Measurements from ENCODE around the gene PCDHA5. TPM values are rescaled to one million over a fixed set of nuclear protein-coding genes. Genes with fewer than 3 reads are reported as not detected.
"Not testable (repeated sequence)": the region's sequence is repeated elsewhere in the genome, so short reads cannot be mapped to it uniquely, and the experiment has no call there.

Gene PCDHA5
- 1 to 10 TPM in 5 of 8 experiments, under 1 TPM in 2, not detected in 1; 0.24 to 3.1 (median 2.2) TPM for total RNA-seq

- H3K27ac ChIP-seq: no peak within 1 kb of the TSS
Observed at GRCh38 chr5:140821375-140822280, at the start of gene PCDHA5. TSS of gene PCDHA5 (plus strand) at chr5:140821613.

GRCh38 chr5:140780512-140780911, 40.9 kb upstream of the PCDHA5 start:
- no peaks in the 10 kb centered on the region for H3K4me1 ChIP-seq (replicated peaks in 1 of 2)
- ATAC-seq (replicated peaks in 6 of 8): no peak
- in situ Hi-C loops (cut with MboI; ENCODE audit: low pct_unique_long_range_greater_than_20kb in 2 of 9, low sequenced_read_pairs in 9 of 9, unreplicated experiment in 9 of 9): no loop called here
- WGBS, 10 experiments: 0 to 100% (median 60%) methylated on average over 1 of the region's 1 CpG; no CpG with 5 or more reads in 1 of the 10 experiments
- no peak overlapping the region for H3K27ac ChIP-seq
- no peak overlapping the region for H3K4me3 ChIP-seq

More at GRCh38 chr5:140821375-140822280, at the start of gene PCDHA5:
- no peaks in the 10 kb centered on the region for H3K4me1 ChIP-seq (replicated peaks in 1 of 2)
- in situ Hi-C loops (cut with MboI; ENCODE audit: low pct_unique_long_range_greater_than_20kb in 2 of 9, low sequenced_read_pairs in 9 of 9, unreplicated experiment in 9 of 9): loop anchor here in 1 of 9 experiments (25.0 kb wide), 2 partner anchors 216 to 741 kb away; no protein-coding TSS in a partner anchor
- WGBS, 10 experiments: 9 to 95% (median 74%) methylated on average over 10 to 28 of the region's 39 CpGs
- peak in 1 of 8 experiments; percentile 59 for ATAC-seq (replicated peaks in 6 of 8)
- peak within 1 kb of the TSS in 1 of 5 donors; percentile 43 for H3K4me3 ChIP-seq

GRCh38 chr5:140785905-140786686, 35.3 kb upstream of the PCDHA5 start, which contains the start of gene PCDHA1:
TSS of gene PCDHA1 (plus strand) at chr5:140786140.
- no peak within 1 kb of the TSS for H3K27ac ChIP-seq
- WGBS, 10 experiments: 15 to 90% (median 58%) methylated on average over 4 to 22 of the region's 29 CpGs
- H3K4me1 ChIP-seq (replicated peaks in 1 of 2): no peaks in the 10 kb centered on the region
- H3K4me3 ChIP-seq: no peak within 1 kb of the TSS
- peak in 1 of 8 experiments; percentile 45 for ATAC-seq (replicated peaks in 6 of 8)
- in situ Hi-C loops (cut with MboI; ENCODE audit: low pct_unique_long_range_greater_than_20kb in 2 of 9, low sequenced_read_pairs in 9 of 9, unreplicated experiment in 9 of 9): no loop called here

- WGBS, 10 experiments: 33 to 99% (median 96%) methylated on average over 1 to 16 of the region's 44 CpGs; no CpG with 5 or more reads in 7 of the 10 experiments
- not testable (repeated sequence) for H3K4me3 ChIP-seq
Observed at GRCh38 chr5:140787422-140787821, 34.0 kb upstream of the PCDHA5 start.

GRCh38 chr5:140787849-140788504, 33.4 kb upstream of the PCDHA5 start:
- in situ Hi-C loops (cut with MboI; ENCODE audit: low pct_unique_long_range_greater_than_20kb in 2 of 9, low sequenced_read_pairs in 9 of 9, unreplicated experiment in 9 of 9); H3K4me3 ChIP-seq; H3K27ac ChIP-seq; ATAC-seq (replicated peaks in 6 of 8); H3K4me1 ChIP-seq (replicated peaks in 1 of 2): not testable (repeated sequence)
- 0 to 100% (median 91%) methylated on average over 1 to 15 of the region's 70 CpGs; no CpG with 5 or more reads in 2 of the 10 experiments for WGBS, 10 experiments

More at GRCh38 chr5:140787422-140787821, 34.0 kb upstream of the PCDHA5 start:
- H3K27ac ChIP-seq; H3K4me1 ChIP-seq (replicated peaks in 1 of 2); ATAC-seq (replicated peaks in 6 of 8); in situ Hi-C loops (cut with MboI; ENCODE audit: low pct_unique_long_range_greater_than_20kb in 2 of 9, low sequenced_read_pairs in 9 of 9, unreplicated experiment in 9 of 9): not testable (repeated sequence)

GRCh38 chr5:140791089-140791488, 30.3 kb upstream of the PCDHA5 start:
- Histone ChIP-seq H3K4me1 (replicated peaks in 1 of 2) (no peaks in the 10 kb centered on the region), H3K27ac (no peak overlapping the region), H3K4me3 (no peak overlapping the region)
- 0 to 100% (median 82%) methylated on average over 1 to 2 of the region's 2 CpGs; no CpG with 5 or more reads in 3 of the 10 experiments for WGBS, 10 experiments
- in situ Hi-C loops (cut with MboI; ENCODE audit: low pct_unique_long_range_greater_than_20kb in 2 of 9, low sequenced_read_pairs in 9 of 9, unreplicated experiment in 9 of 9): no loop called here
- no peak for ATAC-seq (replicated peaks in 6 of 8)

GRCh38 chr5:140794595-140795258, 26.7 kb upstream of the PCDHA5 start, which contains the start of gene PCDHA2:
TSS of gene PCDHA2 (plus strand) at chr5:140794852.
- Histone ChIP-seq H3K27ac (no peak within 1 kb of the TSS), H3K4me1 (replicated peaks in 1 of 2) (no peaks in the 10 kb centered on the region), H3K4me3 (peak within 1 kb of the TSS in 1 of 5 donors; percentile 35)
- peak in 3 of 8 experiments; percentile 27 to 88 (median 54) for ATAC-seq (replicated peaks in 6 of 8)
- 0 to 100% (median 39%) methylated on average over 1 to 23 of the region's 27 CpGs for WGBS, 10 experiments
- in situ Hi-C loops (cut with MboI; ENCODE audit: low pct_unique_long_range_greater_than_20kb in 2 of 9, low sequenced_read_pairs in 9 of 9, unreplicated experiment in 9 of 9): no loop called here

GRCh38 chr5:140795259-140795641, 26.2 kb upstream of the PCDHA5 start:
- in situ Hi-C loops (cut with MboI; ENCODE audit: low pct_unique_long_range_greater_than_20kb in 2 of 9, low sequenced_read_pairs in 9 of 9, unreplicated experiment in 9 of 9): no loop called here

GRCh38 chr5:140796072-140796717, 25.2 kb upstream of the PCDHA5 start:
- not testable (repeated sequence) for H3K4me3 ChIP-seq

More at GRCh38 chr5:140795259-140795641, 26.2 kb upstream of the PCDHA5 start:
- H3K4me1 ChIP-seq (replicated peaks in 1 of 2): no peaks in the 10 kb centered on the region
- peak overlapping the region in 1 of 5 donors; percentile 35 for H3K4me3 ChIP-seq
- no peak overlapping the region for H3K27ac ChIP-seq
- WGBS, 10 experiments: 11 to 100% (median 41%) methylated on average over 1 to 14 of the region's 15 CpGs; no CpG with 5 or more reads in 2 of the 10 experiments
- peak in 3 of 8 experiments; percentile 44 to 86 (median 60) for ATAC-seq (replicated peaks in 6 of 8)

GRCh38 chr5:140796718-140797095, 24.7 kb upstream of the PCDHA5 start:
- no peak overlapping the region for H3K4me3 ChIP-seq
- 96 to 98% (median 96%) methylated on average over 5 to 35 of the region's 39 CpGs; no CpG with 5 or more reads in 6 of the 10 experiments for WGBS, 10 experiments
- no peak overlapping the region for H3K27ac ChIP-seq
- in situ Hi-C loops (cut with MboI; ENCODE audit: low pct_unique_long_range_greater_than_20kb in 2 of 9, low sequenced_read_pairs in 9 of 9, unreplicated experiment in 9 of 9): no loop called here
- no peaks in the 10 kb centered on the region for H3K4me1 ChIP-seq (replicated peaks in 1 of 2)
- no peak for ATAC-seq (replicated peaks in 6 of 8)

More at GRCh38 chr5:140796072-140796717, 25.2 kb upstream of the PCDHA5 start:
- H3K4me1 ChIP-seq (replicated peaks in 1 of 2); in situ Hi-C loops (cut with MboI; ENCODE audit: low pct_unique_long_range_greater_than_20kb in 2 of 9, low sequenced_read_pairs in 9 of 9, unreplicated experiment in 9 of 9); ATAC-seq (replicated peaks in 6 of 8); H3K27ac ChIP-seq: not testable (repeated sequence)
- 0 to 100% (median 91%) methylated on average over 1 to 33 of the region's 72 CpGs; no CpG with 5 or more reads in 2 of the 10 experiments for WGBS, 10 experiments

GRCh38 chr5:140800816-140801493, 20.5 kb upstream of the PCDHA5 start, which contains the start of gene PCDHA3:
TSS of gene PCDHA3 (plus strand) at chr5:140801057.
- H3K4me1 ChIP-seq (replicated peaks in 1 of 2): no peaks in the 10 kb centered on the region
- WGBS, 10 experiments: 3 to 94% (median 76%) methylated on average over 5 to 22 of the region's 29 CpGs
- no peak within 1 kb of the TSS for H3K4me3 ChIP-seq
- peak in 1 of 8 experiments; percentile 89 for ATAC-seq (replicated peaks in 6 of 8)
- in situ Hi-C loops (cut with MboI; ENCODE audit: low pct_unique_long_range_greater_than_20kb in 2 of 9, low sequenced_read_pairs in 9 of 9, unreplicated experiment in 9 of 9): loop anchor here in 1 of 9 experiments (25.0 kb wide), 2 partner anchors 236 to 761 kb away; no protein-coding TSS in a partner anchor
- no peak within 1 kb of the TSS for H3K27ac ChIP-seq

Data from motor neuron (in vitro differentiated cells).